Measurements from ENCODE around the gene EIPR1.
"Not testable (repeated sequence)": the region's sequence is repeated elsewhere in the genome, so short reads cannot be mapped to it uniquely, and the experiment has no call there.

Gene EIPR1

DNA sequence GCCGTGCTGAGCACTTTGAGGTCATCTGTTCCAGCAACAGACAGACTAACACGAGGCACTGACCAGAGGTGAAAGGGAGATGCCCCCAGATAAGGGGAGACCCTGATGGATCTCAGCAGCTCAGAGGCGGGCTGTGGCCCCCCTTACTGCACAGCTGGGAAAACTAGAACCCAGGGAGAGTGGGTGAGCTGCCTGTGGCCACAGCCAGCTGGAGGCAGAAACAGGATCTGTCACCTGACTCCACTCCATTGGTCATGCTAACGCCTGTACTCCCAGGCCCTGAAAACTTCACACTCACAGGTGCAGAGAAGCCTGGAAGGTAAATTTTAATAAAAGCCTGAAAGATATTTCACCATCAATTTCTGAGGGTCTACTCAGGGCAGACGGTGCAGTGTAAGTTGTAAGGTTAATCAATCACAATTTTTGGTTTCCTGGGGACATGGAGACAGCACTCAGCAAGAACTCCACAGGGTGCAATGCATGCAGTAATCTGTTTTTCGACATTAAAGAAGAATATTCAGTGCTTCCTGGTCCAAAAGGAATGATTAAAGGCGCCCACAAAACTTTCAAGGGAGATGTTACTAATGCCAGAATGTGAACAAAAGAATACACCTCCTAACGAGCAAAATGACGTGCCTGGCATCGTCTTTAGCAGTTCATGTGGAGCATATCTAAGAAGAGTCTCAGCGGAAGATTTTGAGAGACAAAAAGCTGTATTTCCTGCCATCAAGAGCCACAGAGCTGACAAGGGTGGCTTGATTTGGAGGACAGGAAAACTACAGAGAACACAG is 173.4 kb downstream of the EIPR1 start:
- no peak for DNase-seq

DNA sequence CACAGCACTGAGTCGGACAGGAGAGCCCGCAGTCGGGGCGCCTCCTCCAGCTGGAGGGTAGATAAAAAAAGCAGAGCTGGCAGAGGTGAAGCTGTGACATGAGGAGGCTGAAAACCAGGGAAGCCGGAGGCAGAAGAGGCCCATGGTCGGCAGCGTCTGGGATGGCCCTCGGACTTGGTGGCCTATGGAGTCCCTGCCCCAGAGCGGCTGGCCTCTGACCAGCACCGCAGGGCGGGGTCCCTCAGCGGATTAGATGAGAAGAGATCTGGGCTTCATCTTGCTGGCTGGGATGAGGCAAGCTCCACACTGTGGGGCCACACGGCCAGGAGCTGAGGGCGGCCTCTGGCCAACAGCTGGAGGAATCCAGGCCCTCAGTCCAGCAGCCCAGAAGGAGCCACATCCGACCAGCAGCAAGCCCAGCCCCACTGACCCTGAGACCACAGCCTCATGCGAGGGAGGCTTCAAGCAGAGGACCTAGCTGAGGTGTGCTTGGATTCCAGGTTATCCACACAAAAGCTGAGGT is 174.1 kb downstream of the EIPR1 start:
- DNase-seq, result no peak

DNA sequence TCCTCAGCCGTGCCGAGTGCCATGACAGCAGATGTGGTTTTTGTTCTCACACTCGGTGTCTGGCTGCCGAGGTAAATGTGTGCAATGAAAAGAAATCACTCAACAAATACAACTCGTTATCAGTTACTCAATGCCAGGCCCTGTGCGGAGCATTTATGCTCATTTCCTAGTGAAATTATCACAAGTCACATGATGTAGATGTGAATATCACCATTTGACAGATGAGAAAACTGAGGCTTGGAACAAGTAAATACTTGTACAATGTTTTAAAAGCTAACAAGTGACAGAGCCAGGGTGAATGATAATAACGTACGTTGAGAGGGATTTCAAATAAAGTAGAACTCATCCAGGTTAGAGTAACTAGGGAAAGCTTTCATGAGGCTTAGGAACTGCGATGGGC is 174.7 kb downstream of the EIPR1 start:
- DNase-seq, result no peak

DNA sequence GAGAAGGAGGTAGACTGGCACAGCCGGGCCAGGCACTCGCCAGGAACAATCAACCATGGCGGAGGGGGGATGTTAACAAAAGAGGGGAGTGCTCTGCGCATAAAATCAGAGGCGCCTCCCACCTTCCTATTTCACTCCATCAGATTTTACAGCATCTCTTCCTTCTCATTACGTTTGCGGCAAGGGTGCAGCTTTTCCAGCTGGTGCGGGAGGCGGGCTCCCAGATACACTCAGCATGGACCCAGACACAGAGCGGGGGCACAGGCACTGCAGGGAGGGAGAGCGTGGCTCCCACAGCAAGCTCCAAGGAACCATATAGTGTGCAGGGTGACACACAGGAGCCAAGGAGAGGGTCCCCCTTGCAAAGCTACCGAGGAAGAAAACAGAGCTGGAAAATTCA is 176.3 kb downstream of the EIPR1 start:
- no peak for DNase-seq

DNA sequence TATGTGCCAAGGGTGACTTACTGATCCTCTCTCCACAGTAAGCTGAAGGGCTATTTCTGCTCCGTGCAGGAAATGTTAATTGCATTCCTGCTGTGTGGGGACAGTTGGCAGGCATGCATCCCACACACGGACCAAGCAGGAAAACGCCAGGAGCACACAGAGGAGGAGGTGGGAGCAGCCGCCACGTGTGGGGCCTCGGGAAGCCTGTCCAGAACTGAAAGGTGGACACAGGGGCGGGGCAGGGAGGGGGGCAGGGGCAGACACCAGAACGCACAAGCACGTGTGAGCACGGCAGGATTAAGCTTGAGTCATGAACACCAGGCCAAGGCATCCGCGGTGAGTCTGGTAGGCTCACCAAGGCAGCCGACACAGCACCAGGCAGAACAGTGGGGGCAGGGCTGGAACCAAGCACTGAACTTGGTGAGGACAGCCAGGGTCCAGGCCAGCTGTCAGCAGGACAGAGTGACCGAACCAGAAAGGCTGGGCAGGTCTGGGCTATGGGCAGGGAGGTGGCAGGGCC is 177.1 kb downstream of the EIPR1 start:
- DNase-seq, result no peak

DNA sequence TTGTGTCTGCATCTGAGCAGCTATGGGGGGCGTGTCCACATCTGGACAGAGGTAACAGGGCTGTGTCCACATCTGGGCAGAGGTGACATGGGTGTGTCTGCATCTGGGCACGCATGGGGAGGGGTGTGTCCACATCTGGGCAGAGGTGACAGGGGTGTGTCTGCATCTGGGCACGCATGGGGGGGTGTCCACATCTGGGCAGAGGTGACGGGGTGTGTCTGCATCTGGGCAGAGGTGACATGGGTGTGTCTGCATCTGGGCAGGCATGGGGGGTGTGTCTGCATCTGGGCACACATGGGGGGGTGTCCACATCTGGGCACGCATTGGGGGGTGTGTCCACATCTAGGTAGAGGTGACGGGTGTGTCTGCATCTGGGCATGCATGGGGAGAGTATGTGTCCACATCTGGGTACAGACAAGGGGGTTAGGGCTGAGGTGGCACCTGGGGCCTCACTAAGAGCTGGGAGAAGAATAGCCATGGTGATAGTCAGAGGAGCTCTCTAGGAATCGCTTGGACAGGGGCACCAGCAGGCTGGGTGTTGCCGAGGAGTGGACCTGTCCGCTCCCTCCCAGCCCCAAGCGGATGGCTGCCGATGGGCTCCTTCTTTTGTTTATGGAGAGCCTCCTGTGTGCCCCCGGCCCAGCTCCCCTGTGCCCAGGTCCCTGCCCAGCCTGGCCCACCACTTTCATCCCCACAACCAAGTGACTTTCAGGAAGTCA is 177.8 kb downstream of the EIPR1 start:
- DNase-seq, result no peak

DNA sequence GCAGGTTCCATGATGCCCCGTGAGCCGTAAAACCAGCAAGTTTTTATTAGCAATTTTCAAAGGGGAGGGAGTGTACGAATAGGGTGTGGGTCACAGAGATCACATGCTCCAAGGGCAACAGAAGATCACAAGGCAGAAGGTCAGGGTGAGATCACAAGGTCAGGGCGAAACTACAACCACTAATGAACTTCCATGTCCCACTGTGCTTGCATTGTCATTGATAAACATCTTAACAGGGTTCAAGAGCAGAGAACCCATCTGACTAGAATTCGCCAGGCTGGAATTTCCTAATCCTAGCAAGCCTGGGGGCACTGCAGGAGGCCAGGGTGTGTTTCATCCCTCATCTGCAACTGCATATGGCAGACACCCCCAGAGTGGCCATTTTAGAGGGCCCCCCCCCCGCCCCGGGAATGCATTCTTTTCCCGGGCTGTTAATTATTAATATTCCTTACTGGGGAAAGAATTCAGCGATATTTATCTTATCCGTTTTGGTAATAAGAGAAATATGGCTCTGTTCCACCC is 178.9 kb downstream of the EIPR1 start:
- not testable (repeated sequence) for DNase-seq

DNA sequence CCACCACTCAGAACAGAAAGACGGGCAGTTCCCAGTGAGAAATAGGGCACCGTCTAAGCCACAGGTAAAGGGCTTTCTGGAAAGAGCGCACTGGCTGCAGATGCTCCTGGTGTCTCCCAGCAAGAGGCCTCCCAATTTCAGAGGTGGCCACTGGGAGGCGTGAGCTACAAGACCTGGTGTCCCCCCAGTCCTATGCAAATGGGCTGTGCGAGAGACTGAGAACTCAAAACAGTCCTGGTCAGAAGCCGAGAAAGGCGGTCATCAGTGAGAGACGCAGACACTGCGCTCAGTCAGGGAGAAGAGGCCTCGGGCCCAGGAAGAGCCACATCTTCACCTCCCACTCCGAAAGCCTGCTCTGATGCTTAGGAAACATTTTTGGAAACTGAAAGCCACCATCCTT is 179.5 kb downstream of the EIPR1 start:
- peak; percentile 15 to 54 for DNase-seq

DNA sequence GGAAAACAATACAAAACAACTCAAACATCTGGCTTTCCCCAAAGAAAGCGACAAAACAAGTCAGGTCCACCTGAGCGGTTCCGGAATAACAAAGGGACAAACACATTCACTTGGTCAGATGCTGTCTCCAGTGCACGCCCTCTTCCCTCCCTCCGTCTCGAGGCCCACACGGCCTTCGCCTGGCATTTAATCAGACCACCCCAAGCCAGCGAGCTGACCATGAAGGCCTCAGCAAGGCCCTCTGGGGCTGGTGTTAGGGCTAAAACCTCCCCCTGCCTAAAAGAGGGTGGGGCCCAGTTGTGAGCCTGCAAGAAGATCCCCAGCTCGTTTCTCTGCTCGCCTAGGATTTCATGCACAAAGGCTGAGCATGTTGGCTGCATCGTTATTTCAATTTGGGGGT is 180.3 kb downstream of the EIPR1 start:
- DNase-seq, result no peak

DNA sequence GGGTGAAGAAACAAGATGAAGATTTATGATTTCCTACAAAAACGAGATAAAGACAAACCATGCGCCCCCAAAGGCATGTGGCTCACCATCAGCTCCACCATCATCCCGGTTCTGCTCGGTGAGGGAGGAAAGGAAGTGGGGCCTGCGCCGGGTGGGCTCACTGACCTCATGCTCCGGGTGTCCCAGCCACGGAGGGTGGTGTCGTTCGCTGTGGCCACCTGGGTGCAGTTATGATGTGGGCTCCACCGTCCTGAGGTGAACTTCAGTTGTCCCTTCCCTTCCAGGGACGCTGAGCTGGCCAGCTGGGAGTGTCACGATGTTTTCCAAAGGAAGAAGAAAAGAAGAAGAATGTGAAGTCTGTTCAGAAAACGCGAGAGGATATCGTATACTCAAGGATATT is 180.9 kb downstream of the EIPR1 start:
- DNase-seq, result no peak

DNA sequence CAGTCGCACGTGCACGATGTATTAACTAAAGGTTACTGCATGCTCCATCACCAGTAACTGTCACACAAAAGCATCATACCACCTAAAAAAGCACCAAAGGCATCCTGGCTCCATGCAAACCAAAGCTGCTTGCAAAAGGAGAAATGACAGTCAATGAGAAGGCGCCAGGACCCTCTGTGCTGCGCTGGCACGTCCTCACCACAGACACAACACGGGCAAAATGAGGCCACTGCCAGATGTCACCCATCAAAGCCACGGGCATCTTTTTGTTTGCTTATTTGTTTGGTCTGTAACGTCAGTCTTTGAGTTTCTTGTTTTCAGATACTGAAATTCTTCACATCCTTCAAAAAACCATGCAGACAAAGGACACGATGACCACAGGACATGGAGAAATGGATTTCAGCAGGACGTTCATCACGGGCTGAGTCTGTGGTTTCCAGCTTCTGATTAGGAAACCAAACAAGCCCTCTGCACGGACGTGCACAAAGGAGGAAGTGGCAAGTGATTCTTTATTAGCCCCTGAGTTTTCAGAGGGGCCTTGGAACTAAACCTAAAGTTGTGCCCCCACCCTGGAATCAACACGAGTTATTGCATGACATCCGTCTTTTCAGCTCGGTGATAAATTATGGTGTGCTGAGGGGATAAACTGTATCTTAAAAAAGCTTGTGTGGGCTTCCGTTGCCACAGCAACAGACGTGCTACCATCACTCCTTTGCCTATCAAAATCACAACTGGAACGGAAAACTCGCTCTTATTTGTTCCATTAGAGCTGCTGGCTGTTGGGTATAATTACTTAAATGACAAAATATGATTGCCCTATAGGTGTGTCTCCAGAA is 181.8 kb downstream of the EIPR1 start:
- DNase-seq, result no peak

DNA sequence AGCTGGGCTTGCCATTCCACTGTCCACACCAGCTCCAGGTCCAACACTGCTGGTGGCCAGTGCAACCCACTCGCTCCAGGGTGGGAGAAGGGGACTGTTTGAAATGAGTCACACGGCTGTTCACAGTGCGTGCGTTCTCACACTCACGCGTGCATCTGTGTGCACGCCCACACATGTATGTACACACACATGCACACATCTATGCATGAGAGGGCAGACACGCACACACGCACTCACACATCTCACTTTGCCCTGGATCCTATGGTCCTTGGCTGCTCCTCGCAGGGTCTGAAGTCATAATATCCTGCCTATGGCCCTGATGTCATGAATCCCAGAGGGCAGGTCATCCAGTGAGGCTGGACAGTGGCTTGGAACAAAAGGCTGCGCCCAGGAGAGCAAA is 182.8 kb downstream of the EIPR1 start:
- no peak for DNase-seq

DNA sequence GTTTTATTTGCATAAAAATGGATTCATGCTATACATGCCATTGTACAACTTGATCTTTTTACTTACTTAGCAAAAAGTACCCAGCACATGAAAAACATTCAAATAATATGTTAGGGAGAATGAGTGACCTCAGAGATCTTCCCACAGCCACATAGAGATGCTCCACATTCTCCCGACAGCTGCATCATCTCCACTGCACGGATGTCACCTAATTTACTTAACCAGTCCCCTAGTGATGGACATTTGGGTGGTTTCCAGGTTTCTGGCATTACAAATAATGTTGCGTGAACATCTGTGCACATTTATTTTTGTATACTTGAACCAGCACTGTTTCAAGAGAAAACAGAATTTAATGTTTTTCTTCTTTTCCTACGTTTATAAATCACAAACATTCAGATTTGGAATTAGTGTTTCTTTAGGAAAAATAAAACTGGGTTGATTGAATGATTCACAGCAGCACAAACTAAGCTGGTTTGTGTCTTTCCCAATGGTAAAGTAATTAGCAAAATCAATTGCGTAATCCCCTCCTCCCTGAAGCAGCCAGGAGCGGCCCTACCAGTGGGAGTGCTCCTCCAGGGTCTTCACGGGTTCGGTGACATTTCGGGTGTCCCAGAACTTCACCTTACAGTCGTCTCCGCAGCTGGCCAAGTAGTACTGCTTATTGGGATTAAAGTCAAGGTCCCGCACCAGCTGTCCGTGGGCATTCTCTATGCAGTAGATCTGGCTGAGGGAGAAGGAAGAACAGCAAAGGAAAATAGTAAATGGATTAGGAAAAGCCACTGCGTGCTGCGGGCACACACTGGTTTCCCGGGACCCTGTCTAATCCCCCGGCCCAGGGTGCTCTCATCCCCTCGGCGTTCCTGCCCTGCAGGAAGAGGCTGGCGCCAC is 183.9 kb downstream of the EIPR1 start:
- DNase-seq, result no peak

DNA sequence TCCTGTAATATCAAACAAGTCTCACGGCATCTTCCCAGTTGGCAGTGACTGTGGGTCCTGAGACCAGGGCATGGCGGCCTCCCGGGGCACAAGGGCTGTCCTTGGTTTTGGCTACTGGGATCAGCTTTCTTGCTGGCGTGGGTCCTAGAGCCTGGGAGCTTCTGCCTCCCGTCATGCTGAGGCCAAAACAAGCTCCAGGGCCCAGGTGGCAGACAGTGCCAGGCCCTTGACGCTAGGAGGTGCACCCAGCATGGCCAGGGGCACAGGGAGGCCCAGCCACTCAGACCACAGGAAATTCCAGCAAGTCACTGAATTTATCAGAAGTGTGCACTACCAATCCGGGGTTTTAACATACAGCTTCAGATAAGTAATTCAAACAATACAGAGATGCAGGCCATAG is 184.7 kb downstream of the EIPR1 start:
- no peak for DNase-seq

DNA sequence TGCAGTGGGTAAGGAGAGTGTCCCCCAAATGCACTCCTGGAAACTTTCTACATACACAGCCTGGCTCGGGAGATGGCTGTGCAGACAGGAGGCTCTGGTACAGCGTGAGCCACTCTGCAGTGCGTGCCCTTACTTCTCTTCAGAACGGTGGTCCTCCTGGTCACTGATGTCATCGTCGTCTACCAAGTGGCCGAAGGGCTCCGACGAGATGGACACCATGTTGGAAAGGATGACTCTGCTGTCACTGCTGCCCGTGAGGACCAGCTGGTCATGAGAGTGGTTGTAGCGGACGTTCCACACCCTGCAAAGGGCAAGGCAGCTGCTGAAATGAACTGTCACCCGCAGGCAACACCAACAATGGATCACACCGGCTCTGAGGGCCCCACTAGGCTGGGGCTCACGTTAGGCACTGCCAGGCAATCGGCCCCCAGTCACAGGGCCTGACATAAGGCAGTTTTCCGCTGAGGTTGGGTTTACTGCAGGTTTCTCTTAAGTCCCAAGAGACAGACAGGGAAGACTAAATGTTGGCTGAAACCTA is 185.3 kb downstream of the EIPR1 start:
- DNase-seq, result no peak

DNA sequence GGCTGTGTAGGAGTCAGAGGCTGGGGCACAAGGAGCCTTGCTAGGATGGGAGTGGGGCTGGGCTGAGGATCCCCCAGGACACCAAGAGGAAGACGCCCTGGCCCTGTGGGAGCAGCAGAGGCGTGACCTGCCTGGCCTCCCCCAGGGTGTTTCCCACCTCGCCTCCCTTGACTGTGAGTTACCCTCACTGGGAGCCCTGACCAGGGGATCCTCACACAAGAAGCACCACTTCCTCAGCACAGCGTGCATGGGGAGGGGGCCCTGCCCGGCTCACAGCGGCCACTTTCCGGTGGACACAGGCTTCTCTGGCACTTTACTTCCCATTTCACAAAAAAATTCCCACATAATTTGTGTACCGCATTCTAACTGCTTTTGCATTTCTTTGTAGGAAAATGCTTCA is 187.7 kb downstream of the EIPR1 start:
- DNase-seq, result no peak

DNA sequence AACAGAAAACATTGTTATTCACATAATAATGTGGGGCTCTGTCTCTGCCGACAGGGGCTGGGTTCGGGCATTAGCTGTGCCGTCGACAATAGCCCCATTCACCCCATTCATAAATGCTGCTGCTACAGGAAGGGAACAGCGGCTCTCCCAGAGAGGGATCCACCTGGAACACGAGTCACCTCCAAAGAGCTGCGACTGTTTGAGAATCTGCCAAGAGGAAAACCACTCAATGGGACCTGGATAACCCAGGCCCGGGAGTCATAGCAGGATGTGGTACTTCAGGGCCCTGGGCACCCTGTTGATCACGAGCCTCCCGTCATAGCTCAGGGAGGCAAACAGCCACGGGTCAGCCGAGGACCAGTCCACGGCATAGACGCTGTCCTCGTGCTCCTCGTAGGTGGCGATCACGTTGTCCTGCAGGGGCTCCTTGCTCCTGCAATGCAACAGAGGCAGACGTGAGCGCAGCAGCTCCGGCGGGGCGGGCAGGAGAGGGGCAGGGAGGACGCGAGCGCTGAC is 188.5 kb downstream of the EIPR1 start:
- no peak for DNase-seq

DNA sequence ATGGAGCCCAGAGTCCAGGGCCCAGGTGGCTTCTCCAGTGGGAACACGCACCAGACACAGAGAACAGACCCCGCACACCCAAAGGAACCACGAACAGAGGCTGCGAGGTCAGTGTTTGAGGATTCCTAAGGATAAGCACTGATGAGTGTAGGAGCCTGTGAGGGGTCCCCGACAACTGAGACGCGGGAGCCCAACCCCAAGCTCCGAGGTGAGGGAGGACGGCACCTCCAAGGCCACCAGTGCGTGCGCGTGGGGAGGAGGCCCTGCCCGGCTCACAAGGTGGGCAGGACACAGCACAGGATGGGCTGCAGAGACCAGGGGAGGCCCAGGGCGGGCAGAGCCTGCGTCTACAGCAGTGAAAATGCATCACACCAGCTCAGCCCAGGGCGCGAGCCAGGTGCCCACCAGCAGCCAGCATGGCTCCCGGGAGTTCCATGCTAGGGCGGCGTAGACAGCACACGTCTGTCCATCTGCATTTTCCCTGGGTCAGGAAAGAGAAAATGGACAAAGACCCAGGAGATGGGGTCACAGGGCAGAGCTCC is 189.1 kb downstream of the EIPR1 start:
- no peak for DNase-seq

DNA sequence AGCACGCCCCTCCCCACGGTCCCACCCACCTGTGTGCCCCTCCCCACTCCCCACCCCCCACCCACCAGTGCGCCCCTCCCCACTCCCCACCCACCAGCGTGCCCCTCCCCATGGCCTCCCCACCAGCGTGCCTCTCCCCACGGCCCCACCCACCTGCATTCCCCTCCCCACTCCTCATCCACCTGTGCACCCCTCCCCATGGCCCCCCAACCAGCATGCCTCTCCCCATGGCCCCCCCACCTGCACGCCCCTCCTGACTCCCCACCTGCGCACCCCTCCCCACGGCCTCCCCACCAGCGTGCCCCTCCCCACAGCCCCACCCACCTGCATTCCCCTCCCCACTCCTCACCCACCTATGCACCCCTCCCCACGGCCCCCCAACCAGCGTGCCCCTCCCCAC is 190.2 kb downstream of the EIPR1 start:
- DNase-seq, result no peak

DNA sequence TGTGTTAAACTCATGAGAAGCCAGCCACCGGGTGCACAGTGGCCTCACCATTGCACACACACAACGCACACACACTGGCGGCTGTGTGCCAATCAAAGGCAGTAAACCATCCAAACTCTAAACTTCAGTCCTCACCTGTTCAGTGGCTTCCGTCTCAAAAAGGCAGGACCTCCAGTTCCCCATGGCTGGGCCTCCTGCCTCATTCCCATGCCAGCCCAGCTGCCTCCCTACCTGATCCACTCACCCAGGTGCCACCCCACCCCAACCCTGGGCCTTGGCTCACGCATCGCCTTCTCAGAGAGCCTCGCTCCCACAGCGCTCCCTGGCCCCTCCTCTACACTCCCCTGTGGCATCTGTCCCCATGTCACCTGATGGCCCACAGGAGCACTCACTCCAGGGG is 190.9 kb downstream of the EIPR1 start:
- DNase-seq, result no peak

DNA sequence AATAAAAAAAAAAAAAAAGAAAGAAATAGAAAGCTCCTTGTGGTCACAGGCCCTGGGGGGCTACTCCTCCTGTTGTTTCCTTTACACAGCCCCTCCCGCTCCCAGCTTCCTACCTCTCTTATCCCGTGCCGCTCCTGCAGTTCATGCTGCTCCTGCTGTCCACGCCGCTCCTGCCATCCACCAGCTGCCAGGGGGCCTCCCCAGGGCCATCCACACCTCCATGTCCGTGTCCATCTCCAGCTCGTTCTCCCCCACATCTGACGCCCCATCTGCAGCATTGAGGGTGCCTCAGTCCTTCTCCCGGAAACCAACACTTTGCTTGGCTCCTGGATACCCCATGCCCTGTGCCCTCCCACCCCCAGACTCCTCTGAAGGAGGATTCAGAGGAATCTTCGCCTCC is 191.7 kb downstream of the EIPR1 start:
- no peak for DNase-seq
